Lower leg skin (tissue), 4 donors: ENCODE data around the gene ROBO1. TPM values are rescaled to one million over a fixed set of nuclear protein-coding genes. Genes with fewer than 3 reads are reported as not detected.
"Not testable (repeated sequence)": the region's sequence is repeated elsewhere in the genome, so short reads cannot be mapped to it uniquely, and the experiment has no call there.

Experiments
- DNase-seq, 2 donors: peaks; one replicate each; pipeline ENCODE4 v3.0.0-alpha.2; 2019; ENCODE audit warnings: low spot score in 2 of 2
- H3K4me3 ChIP-seq: fragments of 200-600 bp; sonication (generic); 2 replicates; pipeline ENCODE4 v1.5.1; 2017; ENCODE audit warnings: mild to moderate bottlenecking, low read depth; ENCODE audit not compliant: poor library complexity, severe bottlenecking
- POLR2A ChIP-seq, 2 donors: fragments of 450-650 bp; IDR thresholded peaks; one replicate each; pipeline ENCODE4 v1.6.1; 2016 to 2017; ENCODE audit warnings: antibody characterized with exemption in 2 of 2, mild to moderate bottlenecking in 1 of 2, moderate library complexity in 1 of 2
- WGBS, 2 donors: methylation state at CpG; one replicate each; pipeline ENCODE4 v1.1.5; 2018; 5-methylcytosine and 5-hydroxymethylcytosine counted together
- intact Hi-C: fragments of 100-400 bp; cut with DNase I; formaldehyde crosslinking; loops from one replicate; pipeline ENCODE4 v1.15.0; 2023; ENCODE audit warnings: low total_unique reads
- total RNA-seq, 4 donors: library from RNA; depleted of rRNA; stranded (reverse); fragments of >200 nt; gene quantifications; one replicate each; pipeline ENCODE4 v1.1.0, GENCODE V29; 2016
- TF ChIP-seq, protein P1 (sequence below), 3 donors: fragments of 450-650 bp; IDR thresholded peaks; one replicate each; pipeline ENCODE4 v1.5.1; 2016; ENCODE audit warnings: antibody characterized with exemption in 3 of 3, mild to moderate bottlenecking in 3 of 3, moderate library complexity in 2 of 3

The ROBO1 gene
- total RNA-seq, 4 donors from 2014 or later, result 26.3 to 60.0 (median 51.0) TPM

- DNase-seq, result no peak
- H3K4me3 ChIP-seq, result no peak overlapping the region
- 94 to 96% methylated on average over 1 of the region's 1 CpG for WGBS, 2 donors
- intact Hi-C loops, result no loop called here
- no peak for TF ChIP-seq POLR2A (IDR thresholded peaks at IDR 0.05)
- TF ChIP-seq, protein P1, sequence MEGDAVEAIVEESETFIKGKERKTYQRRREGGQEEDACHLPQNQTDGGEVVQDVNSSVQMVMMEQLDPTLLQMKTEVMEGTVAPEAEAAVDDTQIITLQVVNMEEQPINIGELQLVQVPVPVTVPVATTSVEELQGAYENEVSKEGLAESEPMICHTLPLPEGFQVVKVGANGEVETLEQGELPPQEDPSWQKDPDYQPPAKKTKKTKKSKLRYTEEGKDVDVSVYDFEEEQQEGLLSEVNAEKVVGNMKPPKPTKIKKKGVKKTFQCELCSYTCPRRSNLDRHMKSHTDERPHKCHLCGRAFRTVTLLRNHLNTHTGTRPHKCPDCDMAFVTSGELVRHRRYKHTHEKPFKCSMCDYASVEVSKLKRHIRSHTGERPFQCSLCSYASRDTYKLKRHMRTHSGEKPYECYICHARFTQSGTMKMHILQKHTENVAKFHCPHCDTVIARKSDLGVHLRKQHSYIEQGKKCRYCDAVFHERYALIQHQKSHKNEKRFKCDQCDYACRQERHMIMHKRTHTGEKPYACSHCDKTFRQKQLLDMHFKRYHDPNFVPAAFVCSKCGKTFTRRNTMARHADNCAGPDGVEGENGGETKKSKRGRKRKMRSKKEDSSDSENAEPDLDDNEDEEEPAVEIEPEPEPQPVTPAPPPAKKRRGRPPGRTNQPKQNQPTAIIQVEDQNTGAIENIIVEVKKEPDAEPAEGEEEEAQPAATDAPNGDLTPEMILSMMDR (IDR thresholded peaks at IDR 0.05), result no peak
These were observed 261.0 kb downstream of the ROBO1 start for GRCh38 chr3:79506751-79507150.

GRCh38 chr3:79502216-79502681 lies 265.5 kb downstream of the ROBO1 start:
- DNase-seq, intact Hi-C loops, H3K4me3 ChIP-seq: not testable (repeated sequence)
- 94 to 95% methylated on average over 17 to 27 of the region's 39 CpGs for WGBS, 2 donors

- H3K4me3 ChIP-seq, result no peak overlapping the region
- TF ChIP-seq POLR2A (IDR thresholded peaks at IDR 0.05), result no peak
- TF ChIP-seq, protein P1 (IDR thresholded peaks at IDR 0.05), result no peak
- 30 to 31% methylated on average over 7 of the region's 7 CpGs for WGBS, 2 donors
- intact Hi-C loops, result no loop called here
- no peak for DNase-seq
These were observed 270.2 kb downstream of the ROBO1 start for GRCh38 chr3:79497447-79498111.

DNA sequence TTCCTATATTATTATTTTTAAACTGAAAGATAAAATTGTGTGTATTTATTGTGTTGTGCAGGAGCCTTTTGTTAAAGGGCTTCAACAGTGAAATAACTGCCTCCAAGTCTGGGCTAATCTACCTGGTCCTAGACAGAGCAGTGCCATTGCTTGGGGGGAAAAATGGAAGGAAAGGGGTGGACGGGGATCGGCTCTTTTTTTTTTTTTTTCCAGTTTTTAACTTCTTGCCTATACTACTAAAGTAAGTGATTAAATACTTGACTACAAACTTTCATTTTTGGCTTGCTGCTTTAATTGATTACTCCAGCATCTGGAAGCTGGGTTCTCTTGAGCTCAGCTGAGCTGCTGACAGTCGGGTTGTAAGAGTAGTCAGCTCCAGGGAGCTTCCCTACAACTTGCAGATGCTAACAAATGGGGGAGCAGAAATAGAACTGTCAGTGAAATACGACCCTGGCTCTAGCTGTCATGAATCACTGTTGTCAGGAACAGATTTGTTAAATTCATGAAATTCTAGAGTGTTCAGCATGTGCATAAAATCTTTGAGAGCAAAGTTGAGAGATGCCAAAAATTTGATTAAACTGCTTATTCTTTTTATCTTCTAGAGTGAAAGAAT lies 276.7 kb downstream of the ROBO1 start:
- no peak for DNase-seq
- intact Hi-C loops, result no loop called here
- no peak overlapping the region for H3K4me3 ChIP-seq
- 11 to 24% methylated on average over 4 of the region's 4 CpGs for WGBS, 2 donors
- no peak for TF ChIP-seq POLR2A (IDR thresholded peaks at IDR 0.05)
- TF ChIP-seq, protein P1 (IDR thresholded peaks at IDR 0.05), result no peak

DNA sequence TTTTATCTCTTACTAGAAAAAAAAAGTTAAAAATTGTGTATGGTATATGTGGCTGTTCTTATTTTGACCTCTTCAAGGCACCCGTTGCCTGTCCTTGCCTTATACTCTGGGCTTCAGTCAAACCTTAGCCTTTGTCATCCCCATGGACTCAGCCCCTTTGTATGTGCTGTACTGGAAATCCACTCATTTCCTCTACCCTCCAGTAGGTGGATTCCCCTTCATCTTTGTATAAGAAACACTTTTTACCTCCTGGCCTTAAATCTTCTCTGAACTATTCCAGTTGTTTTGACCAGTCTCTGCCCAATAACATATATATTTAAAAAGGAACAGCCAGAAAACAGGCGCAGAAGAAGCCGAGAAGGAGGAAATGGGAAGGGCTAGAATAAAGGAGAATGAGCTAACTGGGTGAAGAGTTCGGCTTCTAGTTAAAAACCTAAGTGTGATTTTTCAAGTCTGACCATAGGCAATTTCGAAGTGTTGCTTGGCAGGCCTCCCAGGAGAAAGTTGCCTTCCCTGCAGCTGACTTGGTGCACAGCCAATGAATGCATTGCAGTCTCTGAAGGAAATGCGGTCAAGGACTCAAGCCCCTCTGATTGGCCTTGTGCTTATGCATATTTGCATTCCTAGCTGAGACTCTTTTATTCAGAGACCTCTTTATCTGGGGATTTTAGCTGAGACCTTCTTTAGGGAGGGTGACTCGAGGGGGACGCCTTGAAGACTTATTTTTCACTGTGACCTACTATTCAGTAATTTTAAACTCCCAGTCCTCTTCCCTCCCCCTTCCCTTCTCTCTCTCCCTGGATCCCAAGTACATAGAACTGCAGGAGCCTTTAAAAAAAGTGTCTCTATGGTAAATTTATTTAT lies 277.4 kb downstream of the ROBO1 start:
- H3K4me3 ChIP-seq, result no peak overlapping the region
- WGBS, 2 donors, result 27 to 29% methylated on average over 8 of the region's 8 CpGs

More for the DNA sequence above, 277.4 kb downstream of the ROBO1 start:
- intact Hi-C loops, result no loop called here
- DNase-seq, result peak in 1 of 2 donors; percentile 39
- no peak for TF ChIP-seq POLR2A (IDR thresholded peaks at IDR 0.05)
- TF ChIP-seq, protein P1 (IDR thresholded peaks at IDR 0.05), result no peak
